Gastrocnemius medialis (tissue), 4 donors: ENCODE results near the gene NR0B2. TPM values are rescaled to one million over a fixed set of nuclear protein-coding genes. Genes with fewer than 3 reads are reported as not detected.

Experiments used
- ATAC-seq, 2 donors: fragments of 150-250 bp; one replicate each; pipeline ENCODE4 v1.9.1; 2016
- DNase-seq, 2 donors: peaks; one replicate each; pipeline ENCODE4 v3.0.0-alpha.2; 2019
- H3K27ac ChIP-seq, 4 donors: fragments of 200-600 bp; sonication (generic); 1 replicate in 1 of 4; 2 replicates in 3 of 4; pipeline ENCODE4 v1.5.1; 2016 to 2018; ENCODE audit warnings: mild to moderate bottlenecking in 2 of 4, moderate library complexity in 1 of 4
- H3K27me3 ChIP-seq, 3 donors: fragments of 200-600 bp; sonication (generic) in 2 of 3; 1 replicate in 1 of 3; 2 replicates in 2 of 3; pipeline versions ENCODE4 v1.5.1 to v1.6.0; 2016 to 2019; ENCODE audit warnings: mild to moderate bottlenecking in 1 of 3, moderate library complexity in 1 of 3
- H3K36me3 ChIP-seq, 2 donors: fragments of 200-600 bp; sonication (generic) in 1 of 2; one replicate each; pipeline ENCODE4 v1.5.1; 2017 to 2018
- H3K4me1 ChIP-seq, 2 donors: fragments of 200-600 bp; sonication (generic) in 1 of 2; one replicate each; pipeline ENCODE4 v1.5.1; 2016 to 2017; ENCODE audit warnings: mild to moderate bottlenecking in 2 of 2
- H3K4me3 ChIP-seq, 4 donors: fragments of 200-600 bp; sonication (generic) in 3 of 4; 1 replicate in 1 of 4; 2 replicates in 3 of 4; pipeline ENCODE4 v1.5.1; 2016 to 2019; ENCODE audit warnings: mild to moderate bottlenecking in 2 of 4
- H3K9me3 ChIP-seq, 3 donors: fragments of 200-600 bp; sonication (generic) in 2 of 3; 1 replicate in 1 of 3; 2 replicates in 2 of 3; pipeline ENCODE4 v1.5.1; 2016 to 2019
- CTCF ChIP-seq, 5 experiments: fragments of 450-650 bp in 3 of 5; fragments of 200-600 bp in 2 of 5; sonication (generic) in 2 of 5; IDR thresholded peaks in 4 of 5; conservative IDR thresholded peaks in 1 of 5; 1 replicate in 4 of 5; 2 replicates in 1 of 5; pipeline ENCODE4 v1.5.1; 2016 to 2019; ENCODE audit warnings: antibody characterized with exemption in 5 of 5, mild to moderate bottlenecking in 3 of 5, moderate library complexity in 3 of 5
- POLR2A ChIP-seq, 2 donors: fragments of 450-650 bp; IDR thresholded peaks; one replicate each; pipeline ENCODE4 v1.6.1; 2017; ENCODE audit warnings: antibody characterized with exemption in 2 of 2, mild to moderate bottlenecking in 2 of 2, moderate library complexity in 2 of 2
- in situ Hi-C, 4 donors: fragments of 200-750 bp; cut with MboI; loops; one replicate each; pipeline versions ENCODE4 v1.15.0 to v1.8.0; 2017; ENCODE audit warnings: low sequenced_read_pairs in 4 of 4
- intact Hi-C: fragments of 100-400 bp; cut with DNase I; formaldehyde crosslinking; loops from one replicate; pipeline ENCODE4 v1.15.1; 2023; ENCODE audit warnings: low total_unique reads
- total RNA-seq, 4 donors: library from RNA; depleted of rRNA; stranded (reverse); fragments of >200 nt; gene quantifications; one replicate each; pipeline versions ENCODE4 v1.1.0 to v1.2.3, GENCODE V29; 2016

NR0B2 gene
- total RNA-seq, 4 donors from 2014 or later = 0.31 TPM; not detected in 3

GRCh38 chr1:26907071-26907917 is 6.5 kb downstream of the NR0B2 start:
- in situ Hi-C loops = no loop called here

GRCh38 chr1:26900815-26901511 is 12.8 kb downstream of the NR0B2 start:
- no peaks in the 10 kb centered on the region for H3K9me3 ChIP-seq
- no peak for DNase-seq

More at GRCh38 chr1:26907071-26907917, 6.5 kb downstream of the NR0B2 start:
- Histone ChIP-seq H3K9me3 (no peaks in the 10 kb centered on the region), H3K27ac (peak overlapping the region in 1 of 4 donors; percentile 45), H3K4me1 (no peaks in the 10 kb centered on the region), H3K36me3 (no peaks in the 10 kb centered on the region), H3K4me3 (no peak overlapping the region), H3K27me3 (no peaks in the 10 kb centered on the region)
- no peak for TF ChIP-seq POLR2A (IDR thresholded peaks at IDR 0.05)
- DNase-seq = peak in 1 of 2 donors; percentile 36
- peak; percentile 62 to 71 for ATAC-seq
- intact Hi-C loops = no loop called here

GRCh38 chr1:26900001-26900814 is 13.6 kb downstream of the NR0B2 start, which contains the start of gene GPATCH3:
Gene GPATCH3 (minus strand): TSS chr1:26900467. CDS start chr1:26900442, 25 bp downstream.
- no peaks in the 10 kb centered on the region for H3K9me3 ChIP-seq
- DNase-seq (peak; percentile 73 to 87), ATAC-seq (peak; percentile 92 to 97)
- peak within 1 kb of the TSS; percentile 85 to 90 (median 88) for H3K27ac ChIP-seq
- intact Hi-C loops = no loop called here
- peak within 1 kb of the TSS; percentile 80 to 98 (median 87) for H3K4me3 ChIP-seq
- peaks cover 0 to 26% of the 10 kb centered on the region in 2 donors for H3K36me3 ChIP-seq
- no peaks in the 10 kb centered on the region for H3K27me3 ChIP-seq
- in situ Hi-C loops = no loop called here
- peak in 1 of 5 experiments; percentile 15 for TF ChIP-seq CTCF (IDR thresholded peaks at IDR 0.05 in 4 of 5, conservative IDR thresholded peaks at IDR 0.05 in 1 of 5)
- TF ChIP-seq POLR2A (IDR thresholded peaks at IDR 0.05) = peak; percentile 34 to 37
- H3K4me1 ChIP-seq = peaks cover 20 to 21% of the 10 kb centered on the region in 2 donors

More at GRCh38 chr1:26900815-26901511, 12.8 kb downstream of the NR0B2 start:
- ATAC-seq = no peak
- Histone ChIP-seq H3K27me3 (no peaks in the 10 kb centered on the region), H3K27ac (peak overlapping the region; percentile 85 to 90 (median 88)), H3K36me3 (peaks cover 0 to 18% of the 10 kb centered on the region in 2 donors), H3K4me1 (peaks cover 20% of the 10 kb centered on the region in 2 donors), H3K4me3 (peak overlapping the region; percentile 80 to 98 (median 87))
- in situ Hi-C loops = no loop called here
- intact Hi-C loops = no loop called here
- TF ChIP-seq CTCF (IDR thresholded peaks at IDR 0.05 in 4 of 5, conservative IDR thresholded peaks at IDR 0.05 in 1 of 5) = no peak
- TF ChIP-seq POLR2A (IDR thresholded peaks at IDR 0.05) = no peak

- H3K27me3 ChIP-seq = no peaks in the 10 kb centered on the region
- H3K4me1 ChIP-seq = peaks cover 20 to 21% of the 10 kb centered on the region in 2 donors
- ATAC-seq (no peak), DNase-seq (no peak)
- H3K36me3 ChIP-seq = peaks cover 0 to 54% of the 10 kb centered on the region in 2 donors
- in situ Hi-C loops = no loop called here
- no peak overlapping the region for H3K4me3 ChIP-seq
- intact Hi-C loops = no loop called here
- H3K27ac ChIP-seq = no peak overlapping the region
- no peaks in the 10 kb centered on the region for H3K9me3 ChIP-seq
- TF ChIP-seq CTCF (IDR thresholded peaks at IDR 0.05 in 4 of 5, conservative IDR thresholded peaks at IDR 0.05 in 1 of 5) (no peak), POLR2A (IDR thresholded peaks at IDR 0.05) (no peak)
Observed at GRCh38 chr1:26897351-26897750, 16.4 kb downstream of the NR0B2 start.
